Measurements from ENCODE around the gene SYNE2. TPM values are rescaled to one million over a fixed set of nuclear protein-coding genes. Genes with fewer than 3 reads are reported as not detected.

The SYNE2 gene
- total and polyA plus RNA-seq, 2 of the 8 experiments (the other 6 are each of a cell fraction or from before 2014, with no cell fraction given): 32.6 to 46.1 TPM

DNA sequence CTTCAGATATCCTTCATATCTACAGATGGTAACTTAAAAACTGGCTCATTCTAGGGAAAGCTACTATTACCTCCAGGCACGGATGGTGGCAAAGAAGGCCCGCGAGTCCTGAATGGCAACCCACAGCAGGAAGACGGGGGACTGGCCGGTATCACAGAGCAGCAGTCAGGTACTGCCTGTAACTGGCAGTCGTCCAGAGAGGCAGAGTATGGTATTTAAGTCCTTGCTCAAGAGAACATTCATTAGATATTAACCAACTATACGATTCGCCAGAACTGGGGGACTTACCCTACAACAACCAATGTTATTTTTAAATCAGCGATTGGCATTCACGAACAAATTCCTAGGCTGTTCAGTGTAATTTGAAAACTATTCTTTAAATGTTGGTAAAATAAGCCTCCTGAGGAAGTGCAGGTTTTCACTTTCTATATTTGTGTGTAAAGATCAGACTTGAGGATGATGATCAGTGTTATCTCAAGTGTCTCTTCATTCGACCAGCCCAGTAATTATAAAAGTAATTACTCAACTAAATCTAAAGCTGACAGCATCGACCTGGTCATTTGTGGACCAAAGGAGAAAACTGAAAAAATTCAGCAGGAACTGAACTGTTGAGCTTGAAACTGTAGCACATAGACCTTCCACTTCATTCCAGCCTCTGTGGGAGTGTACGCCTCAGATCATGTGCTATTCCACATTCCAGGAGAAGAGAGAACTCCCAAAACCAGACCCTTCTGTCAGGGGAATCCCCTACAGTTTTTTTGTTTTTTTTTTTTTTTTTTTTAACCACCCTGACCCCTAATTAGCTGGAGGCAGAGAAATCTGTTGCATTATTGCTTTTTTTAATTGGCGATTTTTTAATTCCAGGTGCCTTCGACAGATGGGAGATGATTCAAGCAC lies 365.8 kb downstream of the SYNE2 start (continued):
- TF ChIP-seq PHF8 (conservative IDR thresholded peaks at IDR 0.05; ENCODE audit: low read depth, low read length) (no peak), POLR2AphosphoS5 (IDR thresholded peaks at IDR 0.05; ENCODE audit: low read depth, low read length) (no peak), RXRA (IDR thresholded peaks at IDR 0.05; ENCODE audit: insufficient read depth, low read depth, low read length) (no peak)

Measured in H1 (cell line).